Esophagus squamous epithelium (tissue), 5 donors: ENCODE measurements around the gene RAB4B. TPM values are rescaled to one million over a fixed set of nuclear protein-coding genes. Genes with fewer than 3 reads are reported as not detected.
"Not testable (repeated sequence)": the region's sequence is repeated elsewhere in the genome, so short reads cannot be mapped to it uniquely, and the experiment has no call there.

Experiments used
- DNase-seq: peaks from one replicate; lab custom pipeline; 2025; lab: John Stamatoyannopoulos, UW
- H3K27ac ChIP-seq, 4 donors: fragments of 200-600 bp; sonication (generic); one replicate each; pipeline ENCODE4 v1.5.1; 2016 to 2019; ENCODE audit warnings: mild to moderate bottlenecking in 1 of 4
- H3K27me3 ChIP-seq, 4 donors: fragments of 200-600 bp; sonication (generic); 1 replicate in 3 of 4; 2 replicates in 1 of 4; pipeline versions ENCODE4 v1.5.1 to v1.6.0; 2017 to 2021; ENCODE audit warnings: antibody characterized with exemption in 1 of 4
- H3K36me3 ChIP-seq, 3 donors: fragments of 200-600 bp; sonication (generic); one replicate each; pipeline ENCODE4 v1.5.1; 2016 to 2019
- H3K4me1 ChIP-seq, 3 donors: fragments of 200-600 bp; sonication (generic); one replicate each; pipeline ENCODE4 v1.5.1; 2017 to 2019
- H3K4me3 ChIP-seq, 4 donors: fragments of 200-600 bp; sonication (generic); 1 replicate in 3 of 4; 2 replicates in 1 of 4; pipeline ENCODE4 v1.5.1; 2016 to 2019; ENCODE audit warnings: mild to moderate bottlenecking in 2 of 4, moderate library complexity in 1 of 4
- H3K9me3 ChIP-seq, 3 donors: fragments of 200-600 bp; sonication (generic); one replicate each; pipeline ENCODE4 v1.5.1; 2016 to 2019
- CTCF ChIP-seq, 6 experiments: fragments of 450-650 bp in 4 of 6; fragments of 200-600 bp in 2 of 6; sonication (generic) in 2 of 6; IDR thresholded peaks; one replicate each; pipeline ENCODE4 v1.5.1; 2016 to 2019; ENCODE audit warnings: antibody characterized with exemption in 6 of 6, mild to moderate bottlenecking in 4 of 6, moderate library complexity in 4 of 6
- POLR2A ChIP-seq, 4 donors: fragments of 450-650 bp; IDR thresholded peaks; one replicate each; pipeline ENCODE4 v1.6.1; 2017; ENCODE audit warnings: antibody characterized with exemption in 4 of 4, mild to moderate bottlenecking in 4 of 4, moderate library complexity in 3 of 4
- WGBS, 2 donors: methylation state at CpG; one replicate each; pipeline ENCODE4 v1.1.5; 2018; 5-methylcytosine and 5-hydroxymethylcytosine counted together
- intact Hi-C: fragments of 100-400 bp; cut with DNase I; formaldehyde crosslinking; loops from one replicate; pipeline ENCODE4 v1.15.0; 2022
- total RNA-seq, 4 donors: library from RNA; depleted of rRNA; stranded (reverse); fragments of >200 nt; gene quantifications; one replicate each; pipeline ENCODE4 v1.1.0, GENCODE V29; 2016
- donor health status: DM: yes; HTN: yes; CAD: no.

Gene RAB4B
- total RNA-seq, 4 donors from 2014 or later = 15.2 to 37.0 (median 20.5) TPM

DNA sequence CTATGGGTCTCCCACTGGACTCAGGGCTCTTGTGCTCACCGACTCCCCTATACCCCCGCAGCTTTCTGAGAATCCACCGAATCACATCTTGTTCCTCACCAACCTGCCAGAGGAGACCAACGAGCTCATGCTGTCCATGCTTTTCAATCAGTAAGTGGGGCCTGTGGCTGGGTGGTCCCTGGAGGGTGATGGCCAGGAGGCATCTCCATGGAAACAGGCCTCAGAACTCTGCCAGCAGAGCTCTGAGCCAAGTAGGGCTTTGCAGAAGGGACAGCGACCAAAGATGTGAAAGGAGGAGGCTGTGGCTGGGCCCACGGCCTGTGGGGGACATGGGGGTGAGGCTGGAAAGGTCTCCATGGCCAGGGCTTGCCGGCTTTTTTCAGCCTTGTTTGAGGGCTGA lies 14.5 kb upstream of the RAB4B start:
- peaks cover 33 to 87% (median 71%) of the 10 kb centered on the region in 3 donors for H3K36me3 ChIP-seq
- no peaks in the 10 kb centered on the region for H3K27me3 ChIP-seq

GRCh38 chr19:40763963-40764362 lies 14.1 kb upstream of the RAB4B start:
- Histone ChIP-seq H3K4me3 (no peak overlapping the region), H3K9me3 (no peaks in the 10 kb centered on the region), H3K27ac (no peak overlapping the region), H3K36me3 (peaks cover 33 to 83% (median 71%) of the 10 kb centered on the region in 3 donors), H3K27me3 (no peaks in the 10 kb centered on the region), H3K4me1 (peaks cover 0 to 10% (median 0%) of the 10 kb centered on the region in 3 donors)
- intact Hi-C loops = no loop called here
- 86 to 91% methylated on average over 10 of the region's 10 CpGs for WGBS, 2 donors
- no peak for DNase-seq
- no peak for TF ChIP-seq CTCF (IDR thresholded peaks at IDR 0.05)
- no peak for TF ChIP-seq POLR2A (IDR thresholded peaks at IDR 0.05)

More for the DNA sequence above, 14.5 kb upstream of the RAB4B start:
- H3K4me3 ChIP-seq = no peak overlapping the region
- DNase-seq = no peak
- H3K9me3 ChIP-seq = no peaks in the 10 kb centered on the region
- intact Hi-C loops = no loop called here
- TF ChIP-seq POLR2A (IDR thresholded peaks at IDR 0.05) (no peak), CTCF (IDR thresholded peaks at IDR 0.05) (no peak)
- 86 to 92% methylated on average over 4 to 6 of the region's 7 CpGs for WGBS, 2 donors
- peaks cover 0 to 10% (median 0%) of the 10 kb centered on the region in 3 donors for H3K4me1 ChIP-seq
- H3K27ac ChIP-seq = no peak overlapping the region

- intact Hi-C loops, H3K4me1 ChIP-seq, H3K27ac ChIP-seq, H3K9me3 ChIP-seq, DNase-seq, H3K4me3 ChIP-seq, H3K27me3 ChIP-seq: not testable (repeated sequence)
- 87 to 95% methylated on average over 13 of the region's 13 CpGs for WGBS, 2 donors
- peaks cover 30 to 59% (median 51%) of the 10 kb centered on the region in 3 donors for H3K36me3 ChIP-seq
Measured at GRCh38 chr19:40766385-40766784, 11.7 kb upstream of the RAB4B start.

GRCh38 chr19:40768869-40769268 lies 9.2 kb upstream of the RAB4B start:
- Histone ChIP-seq H3K4me3 (no peak overlapping the region), H3K27ac (no peak overlapping the region), H3K9me3 (no peaks in the 10 kb centered on the region), H3K4me1 (no peaks in the 10 kb centered on the region), H3K27me3 (no peaks in the 10 kb centered on the region), H3K36me3 (peaks cover 13 to 34% (median 28%) of the 10 kb centered on the region in 3 donors)
- intact Hi-C loops = no loop called here
- no peak for DNase-seq
- 64 to 74% methylated on average over 3 to 5 of the region's 5 CpGs for WGBS, 2 donors
- no peak for TF ChIP-seq CTCF (IDR thresholded peaks at IDR 0.05)
- TF ChIP-seq POLR2A (IDR thresholded peaks at IDR 0.05) = no peak

GRCh38 chr19:40771101-40771862 lies 6.8 kb upstream of the RAB4B start:
- H3K27ac ChIP-seq, H3K27me3 ChIP-seq, H3K4me3 ChIP-seq, H3K36me3 ChIP-seq, DNase-seq, intact Hi-C loops, H3K9me3 ChIP-seq, H3K4me1 ChIP-seq: not testable (repeated sequence)
- WGBS, 2 donors = 93 to 97% methylated on average over 7 to 10 of the region's 10 CpGs

DNA sequence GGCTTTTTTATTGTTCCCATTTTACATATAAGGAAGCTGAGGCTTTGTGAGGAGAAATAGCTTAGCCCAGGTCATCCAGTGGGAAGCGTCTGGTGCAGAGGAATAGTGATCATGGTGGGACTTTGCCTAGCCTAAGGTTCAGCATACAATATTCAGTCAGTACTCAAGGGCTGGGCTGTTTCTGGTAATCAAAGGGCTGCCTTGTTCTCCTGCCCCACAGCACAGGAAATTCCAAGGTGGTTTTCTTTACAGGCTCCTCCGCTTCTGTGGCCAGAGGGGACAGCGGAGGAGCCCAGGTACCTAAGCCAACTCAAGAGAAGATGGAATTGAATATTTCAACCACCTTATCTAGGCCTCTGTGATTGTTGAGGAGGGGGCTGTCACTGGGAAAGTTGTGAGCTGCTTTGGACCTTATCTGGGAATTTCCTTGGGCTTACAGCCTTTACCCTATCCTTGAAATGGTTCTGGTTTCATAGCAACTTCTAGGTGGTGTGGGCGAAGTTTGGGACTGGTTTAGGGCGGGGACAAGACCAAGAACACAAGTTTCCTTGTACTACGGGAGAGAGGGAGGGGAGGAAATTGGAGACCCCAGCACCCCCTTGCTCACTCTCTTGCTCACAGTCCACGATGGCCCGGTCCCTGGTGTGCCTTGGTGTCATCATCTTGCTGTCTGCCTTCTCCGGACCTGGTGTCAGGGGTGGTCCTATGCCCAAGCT lies 3.0 kb upstream of the RAB4B start, which contains the start of gene MIA:
Gene MIA (plus strand): TSS at position 606 of the 716 bp plus-strand sequence. CDS start 22 bp downstream, at position 628.
- H3K4me3 ChIP-seq = peak within 1 kb of the TSS in 1 of 4 donors; percentile 23
- intact Hi-C loops = no loop called here
- H3K4me1 ChIP-seq = peaks cover 12 to 26% (median 16%) of the 10 kb centered on the region in 3 donors
- no peaks in the 10 kb centered on the region for H3K9me3 ChIP-seq
- DNase-seq = no peak
- 74 to 91% methylated on average over 3 to 8 of the region's 9 CpGs for WGBS, 2 donors
- TF ChIP-seq POLR2A (IDR thresholded peaks at IDR 0.05) = no peak
- no peak for TF ChIP-seq CTCF (IDR thresholded peaks at IDR 0.05)
- H3K36me3 ChIP-seq = peaks cover 0 to 2% (median 0%) of the 10 kb centered on the region in 3 donors
- H3K27me3 ChIP-seq = no peaks in the 10 kb centered on the region
- H3K27ac ChIP-seq = peak within 1 kb of the TSS in 1 of 4 donors; percentile 23
